Dendritic cell treated with granulocyte-macrophage colony-stimulating factor and Interleukin-4, amounts not matched to agents 40 ng/mL and 50 ng/mL, for 4 days (primary cell): Measurements from ENCODE around the gene TTYH2.

Source experiments
- H3K27ac Mint-ChIP-seq: one replicate; pipeline ENCODE4 v1.8.0; 2022; ENCODE audit warnings: mild to moderate bottlenecking, mixed read lengths
- H3K27me3 Mint-ChIP-seq: one replicate; pipeline ENCODE4 v1.8.0; 2022; ENCODE audit warnings: mild to moderate bottlenecking, mixed read lengths
- H3K36me3 Mint-ChIP-seq: one replicate; pipeline ENCODE4 v1.8.0; 2022; ENCODE audit warnings: low read depth, mixed read lengths
- H3K4me1 Mint-ChIP-seq: one replicate; pipeline ENCODE4 v1.8.0; 2022; ENCODE audit warnings: low read depth, mixed read lengths
- H3K4me3 Mint-ChIP-seq: one replicate; pipeline ENCODE4 v1.8.0; 2022; ENCODE audit warnings: mild to moderate bottlenecking, moderate library complexity, mixed read lengths
- H3K9me3 Mint-ChIP-seq: one replicate; pipeline ENCODE4 v1.8.0; 2022; ENCODE audit warnings: mixed read lengths
- intact Hi-C: fragments of 100-400 bp; cut with micrococcal nuclease; formaldehyde crosslinking; loops from one replicate; pipeline ENCODE4 v1.15.0; 2022

Gene TTYH2

GRCh38 chr17:74296548-74296936, 83.2 kb downstream of the TTYH2 start:
- intact Hi-C loops, result loop anchor here (1.0 kb wide), 1 partner anchor 86 kb away; no protein-coding TSS in a partner anchor
- no peaks in the 10 kb centered on the region for H3K36me3 Mint-ChIP-seq
- no peak overlapping the region for H3K4me3 Mint-ChIP-seq
- H3K9me3 Mint-ChIP-seq, result no peaks in the 10 kb centered on the region
- H3K27ac Mint-ChIP-seq, result no peak overlapping the region
- peaks cover 15% of the 10 kb centered on the region for H3K27me3 Mint-ChIP-seq
- peaks cover 20% of the 10 kb centered on the region for H3K4me1 Mint-ChIP-seq

GRCh38 chr17:74297941-74298340, 84.6 kb downstream of the TTYH2 start:
- H3K4me1 Mint-ChIP-seq, result peaks cover 22% of the 10 kb centered on the region
- no peaks in the 10 kb centered on the region for H3K9me3 Mint-ChIP-seq
- peak overlapping the region; percentile 5 for H3K27ac Mint-ChIP-seq
- no peak overlapping the region for H3K4me3 Mint-ChIP-seq
- peaks cover 15% of the 10 kb centered on the region for H3K27me3 Mint-ChIP-seq
- no peaks in the 10 kb centered on the region for H3K36me3 Mint-ChIP-seq
- intact Hi-C loops, result no loop called here

- Mint-ChIP-seq H3K4me3 (no peak overlapping the region), H3K36me3 (no peaks in the 10 kb centered on the region), H3K27ac (no peak overlapping the region), H3K27me3 (peaks cover 15% of the 10 kb centered on the region), H3K9me3 (no peaks in the 10 kb centered on the region), H3K4me1 (peaks cover 22% of the 10 kb centered on the region)
- intact Hi-C loops, result no loop called here
Observed at GRCh38 chr17:74298778-74299177, 85.4 kb downstream of the TTYH2 start.

GRCh38 chr17:74299226-74300009, 86.0 kb downstream of the TTYH2 start:
- intact Hi-C loops, result no loop called here
- Mint-ChIP-seq H3K4me3 (no peak overlapping the region), H3K36me3 (no peaks in the 10 kb centered on the region), H3K27me3 (peaks cover 15% of the 10 kb centered on the region), H3K4me1 (peaks cover 22% of the 10 kb centered on the region), H3K9me3 (no peaks in the 10 kb centered on the region), H3K27ac (no peak overlapping the region)

GRCh38 chr17:74303305-74303704, 89.9 kb downstream of the TTYH2 start:
- H3K36me3 Mint-ChIP-seq, result no peaks in the 10 kb centered on the region
- H3K4me1 Mint-ChIP-seq, result peaks cover 21% of the 10 kb centered on the region
- H3K27me3 Mint-ChIP-seq, result peaks cover 28% of the 10 kb centered on the region
- intact Hi-C loops, result no loop called here
- H3K4me3 Mint-ChIP-seq, result no peak overlapping the region
- H3K9me3 Mint-ChIP-seq, result peaks cover 8% of the 10 kb centered on the region
- H3K27ac Mint-ChIP-seq, result no peak overlapping the region

- H3K4me1 Mint-ChIP-seq, result peaks cover 23% of the 10 kb centered on the region
- intact Hi-C loops, result no loop called here
- no peak overlapping the region for H3K4me3 Mint-ChIP-seq
- peaks cover 8% of the 10 kb centered on the region for H3K9me3 Mint-ChIP-seq
- no peaks in the 10 kb centered on the region for H3K36me3 Mint-ChIP-seq
- H3K27me3 Mint-ChIP-seq, result peaks cover 35% of the 10 kb centered on the region
- H3K27ac Mint-ChIP-seq, result no peak overlapping the region
Observed at GRCh38 chr17:74304184-74304583, 90.8 kb downstream of the TTYH2 start.

DNA sequence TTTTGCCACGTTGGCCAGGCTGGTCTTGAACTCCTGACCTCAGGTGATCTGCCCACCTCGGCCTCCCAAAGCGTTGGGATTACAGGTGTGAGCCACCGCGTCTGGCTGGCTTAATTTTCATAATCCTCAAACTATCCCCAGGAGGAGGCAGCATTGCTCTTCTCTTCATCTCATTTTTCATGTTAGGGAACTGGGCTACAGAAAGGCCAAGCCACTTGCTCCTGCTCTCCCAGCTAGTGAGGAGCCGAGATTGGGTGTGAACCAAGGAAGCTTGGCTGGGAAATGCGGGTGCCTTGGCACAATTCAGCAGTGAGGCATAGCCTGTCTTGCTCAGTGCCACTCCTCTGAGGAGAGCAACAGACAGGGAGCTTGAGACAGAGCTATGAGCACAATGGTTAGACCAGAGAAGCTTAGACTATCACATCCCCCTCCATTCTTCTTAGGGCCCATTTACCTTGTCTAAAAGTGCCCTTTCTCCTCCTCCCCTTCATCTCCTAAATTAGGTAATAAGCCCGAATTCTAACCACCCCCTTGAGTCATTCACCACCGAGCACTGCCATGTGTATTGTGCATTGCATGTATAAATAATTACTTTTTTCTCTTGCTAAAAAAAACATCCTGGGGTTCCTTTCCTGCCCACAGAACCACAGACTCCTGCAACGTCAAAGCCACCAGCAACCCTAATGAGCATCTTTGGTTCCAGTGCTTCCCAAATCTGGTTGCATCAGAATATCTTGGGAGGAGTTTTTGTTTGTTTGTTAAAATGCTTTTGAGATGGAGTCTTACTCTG, 92.7 kb downstream of the TTYH2 start:
- H3K9me3 Mint-ChIP-seq, result peaks cover 8% of the 10 kb centered on the region
- intact Hi-C loops, result no loop called here
- no peak overlapping the region for H3K4me3 Mint-ChIP-seq
- peaks cover 35% of the 10 kb centered on the region for H3K27me3 Mint-ChIP-seq
- H3K27ac Mint-ChIP-seq, result no peak overlapping the region
- H3K36me3 Mint-ChIP-seq, result no peaks in the 10 kb centered on the region
- peaks cover 22% of the 10 kb centered on the region for H3K4me1 Mint-ChIP-seq

GRCh38 chr17:74307984-74308773, 94.8 kb downstream of the TTYH2 start:
- Mint-ChIP-seq H3K27me3 (peaks cover 43% of the 10 kb centered on the region), H3K4me1 (peaks cover 16% of the 10 kb centered on the region), H3K27ac (no peak overlapping the region), H3K36me3 (no peaks in the 10 kb centered on the region), H3K4me3 (no peak overlapping the region), H3K9me3 (peaks cover 21% of the 10 kb centered on the region)
- intact Hi-C loops, result no loop called here

DNA sequence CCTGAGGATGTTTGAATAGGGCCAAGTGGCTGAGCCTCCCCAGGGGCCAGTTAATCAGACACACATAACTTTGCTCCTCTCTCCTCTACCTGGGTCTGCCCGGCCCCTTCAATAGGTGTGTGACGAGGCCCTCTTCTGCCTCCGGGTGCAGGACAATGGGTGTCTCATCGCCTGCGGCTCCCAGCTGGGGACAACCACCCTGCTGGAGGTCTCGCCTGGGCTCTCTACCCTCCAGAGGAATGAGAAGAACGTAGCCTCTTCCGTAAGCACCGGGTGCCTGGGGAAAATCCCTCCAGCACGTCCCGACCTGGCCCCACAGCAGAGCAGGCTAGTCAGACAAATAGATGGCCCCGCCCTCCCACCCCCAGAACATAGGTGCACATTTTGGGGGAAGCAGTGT, 96.5 kb downstream of the TTYH2 start:
- peaks cover 16% of the 10 kb centered on the region for H3K4me1 Mint-ChIP-seq
- H3K4me3 Mint-ChIP-seq, result no peak overlapping the region
- peaks cover 18% of the 10 kb centered on the region for H3K9me3 Mint-ChIP-seq
- no peaks in the 10 kb centered on the region for H3K36me3 Mint-ChIP-seq
- peaks cover 45% of the 10 kb centered on the region for H3K27me3 Mint-ChIP-seq
- intact Hi-C loops, result no loop called here
- no peak overlapping the region for H3K27ac Mint-ChIP-seq
